ENCODE results near the gene AIFM3. TPM values are rescaled to one million over a fixed set of nuclear protein-coding genes. Genes with fewer than 3 reads are reported as not detected.

AIFM3 gene
- total RNA-seq, 1 donor from 2014 or later, result 8.3 TPM

DNA sequence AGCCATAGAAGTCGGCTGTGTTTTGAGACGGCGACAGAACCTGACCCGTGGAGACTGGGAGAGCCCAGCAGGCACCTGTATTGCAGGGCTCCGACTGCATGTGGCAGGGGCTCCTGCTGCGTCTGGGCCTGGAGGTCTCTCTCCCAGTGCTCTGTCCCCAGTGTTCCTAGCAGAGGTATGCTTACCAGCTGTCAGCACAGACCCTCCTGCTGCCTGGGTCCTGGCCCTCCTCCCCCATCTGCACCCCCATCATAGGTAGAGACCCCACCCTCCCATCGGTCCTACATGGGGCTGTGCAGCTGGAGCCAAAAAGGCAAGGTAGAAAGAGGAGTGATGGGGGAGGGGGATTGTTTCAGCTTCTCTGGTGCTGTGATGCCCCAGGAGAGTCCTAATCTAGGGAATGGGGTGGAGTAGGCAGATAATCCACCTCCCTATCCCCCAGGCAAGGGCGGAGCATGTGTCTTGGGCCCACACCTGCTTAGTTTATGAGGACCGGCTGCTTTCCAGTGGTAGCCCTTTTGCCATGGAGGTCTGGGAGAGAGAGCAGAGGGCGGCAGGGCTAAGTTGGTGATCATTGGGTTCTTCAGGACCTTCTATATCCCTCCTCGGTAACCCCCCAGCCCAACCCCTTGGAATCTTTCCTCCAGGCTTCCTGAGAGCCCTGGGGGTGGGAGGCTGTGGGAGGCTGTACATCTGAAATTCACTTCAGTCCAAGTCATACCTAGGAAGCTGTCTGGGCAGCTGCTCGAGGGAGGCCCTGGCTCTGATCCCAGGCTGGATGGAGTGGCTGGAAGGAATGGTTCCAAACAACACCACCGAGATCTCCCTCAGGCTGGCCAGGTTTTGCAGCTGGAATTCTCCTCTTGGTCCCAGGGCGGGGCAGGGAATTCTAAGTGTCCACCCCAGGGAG is 60.0 kb downstream of the AIFM3 start:
- no peak for DNase-seq (ENCODE audit: low spot score)

DNA sequence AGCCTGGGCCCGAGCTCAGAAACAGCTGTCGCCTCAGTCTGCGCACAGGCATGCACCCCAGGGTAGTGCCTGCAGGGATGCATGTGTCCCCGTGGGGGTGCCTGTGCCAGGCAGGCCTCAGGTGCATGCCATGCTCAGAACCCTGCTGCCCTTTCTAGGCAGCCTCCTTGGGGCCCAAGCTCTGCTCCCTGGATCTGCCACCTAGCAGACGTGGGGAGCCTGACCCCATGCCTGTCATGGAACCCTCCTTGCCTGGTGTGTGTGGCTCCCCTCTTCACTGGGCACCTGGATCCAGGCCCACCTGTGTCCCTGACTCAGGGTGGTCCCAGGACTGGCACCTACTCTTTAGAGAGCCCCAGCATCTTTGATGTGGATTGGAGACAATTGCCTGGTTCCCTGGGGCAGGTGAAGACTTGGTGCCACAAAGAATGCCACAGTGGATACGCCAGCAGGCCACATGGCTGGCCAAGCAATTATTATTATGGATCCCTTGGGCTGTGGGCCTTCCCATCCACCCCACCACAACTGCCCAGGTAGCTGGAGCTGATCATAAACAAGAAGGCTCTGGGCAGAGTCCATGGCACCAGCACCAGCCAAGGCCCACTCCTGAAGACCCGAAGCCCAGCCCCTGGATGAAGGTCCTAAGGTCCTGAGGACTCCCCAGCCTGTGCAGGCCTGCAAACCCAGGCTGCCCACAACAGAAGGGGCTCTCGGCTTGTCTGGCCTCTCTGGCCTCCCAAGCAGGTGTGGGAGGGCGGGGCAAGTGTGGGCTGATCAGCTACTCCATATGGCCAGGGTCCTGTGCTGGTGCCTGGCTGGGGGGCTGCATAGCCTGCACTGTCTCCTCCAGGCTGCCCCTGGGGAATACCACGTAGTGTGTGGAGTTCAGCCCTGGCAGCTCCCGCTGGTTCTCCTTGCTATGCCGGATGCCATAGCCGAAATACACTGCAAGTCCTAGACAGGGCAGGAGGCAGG is 61.5 kb downstream of the AIFM3 start:
- DNase-seq (ENCODE audit: low spot score), result no peak

DNA sequence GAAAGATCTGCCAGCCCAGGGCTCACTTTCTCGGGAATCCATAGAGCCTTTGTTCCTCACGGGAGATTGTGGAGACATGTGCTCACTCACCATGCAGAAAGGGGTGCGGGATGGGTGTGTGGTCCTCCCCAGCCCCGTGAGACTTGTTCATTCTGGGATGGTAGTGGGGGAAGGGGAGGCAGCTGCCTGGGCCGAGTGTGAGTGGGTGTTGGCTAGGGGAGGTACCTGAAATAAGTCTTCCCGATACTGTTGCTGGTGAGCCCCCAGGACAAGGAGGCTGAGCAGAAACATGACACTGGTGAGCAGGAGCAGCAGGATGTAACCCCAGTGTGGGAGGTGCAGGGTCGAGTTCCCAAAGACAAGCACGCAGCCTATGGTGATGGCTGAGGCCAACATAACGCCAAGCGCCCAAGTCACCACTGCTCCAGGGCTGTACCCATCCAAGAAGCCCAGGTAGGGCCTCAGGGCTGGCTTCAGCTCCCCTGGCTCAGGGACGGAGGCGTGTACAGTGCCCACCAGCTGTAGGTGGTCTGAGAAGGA is 62.5 kb downstream of the AIFM3 start:
- DNase-seq (ENCODE audit: low spot score), result no peak

DNA sequence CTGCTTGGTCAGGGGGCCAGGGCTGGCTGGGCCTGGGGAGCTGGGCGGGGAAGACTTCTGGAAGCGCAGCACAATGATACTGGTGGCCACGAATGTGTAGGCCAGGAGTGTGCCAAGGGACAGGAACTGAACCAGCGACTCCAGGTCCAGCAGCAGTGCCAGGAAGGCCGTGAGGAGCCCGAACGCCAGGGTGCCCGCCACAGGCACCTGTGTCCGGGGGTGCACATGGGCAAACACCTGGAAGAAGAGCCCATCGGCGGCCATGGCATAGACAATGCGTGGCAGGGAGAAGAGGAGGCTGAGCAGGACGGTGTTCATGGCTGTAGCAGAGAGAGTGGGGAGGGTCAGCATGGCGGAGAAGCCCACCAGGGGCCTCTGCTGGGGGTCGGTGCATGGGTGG is 63.0 kb downstream of the AIFM3 start:
- no peak for DNase-seq (ENCODE audit: low spot score)

Other genes starting within 250 kb of the AIFM3 start
- gene SERPIND1, start 193.1 kb upstream of the AIFM3 start, total RNA-seq, result 0.58 TPM
- gene PI4KA, start 108.4 kb upstream of the AIFM3 start, total RNA-seq, result 100 TPM
- 34.6 TPM for gene SNAP29, start 108.2 kb upstream of the AIFM3 start, total RNA-seq
- gene CRKL, start 49.8 kb upstream of the AIFM3 start, total RNA-seq, result 54.1 TPM
- gene LZTR1, start 15.0 kb downstream of the AIFM3 start, total RNA-seq, result 93.5 TPM
- gene THAP7, start 34.9 kb downstream of the AIFM3 start, total RNA-seq, result 27.5 TPM
- gene P2RX6, start 47.9 kb downstream of the AIFM3 start, total RNA-seq, result 2.4 TPM
- gene SLC7A4, start 65.3 kb downstream of the AIFM3 start, total RNA-seq, result 5.6 TPM
- not detected for gene LRRC74B, start 78.7 kb downstream of the AIFM3 start, total RNA-seq